Osteocyte (in vitro differentiated cells): Measurements from ENCODE around the gene EMP2. TPM values are rescaled to one million over a fixed set of nuclear protein-coding genes. Genes with fewer than 3 reads are reported as not detected.

Experiments used
- DNase-seq: peaks from one replicate; pipeline ENCODE4 v3.0.0; 2021; ENCODE audit warnings: mixed read lengths; ENCODE audit not compliant: unreplicated experiment; ENCODE audit errors: extremely low spot score
- H3K27ac Mint-ChIP-seq: one replicate; pipeline ENCODE4 v1.8.0; 2021; ENCODE audit warnings: mild to moderate bottlenecking, mixed read lengths; ENCODE audit not compliant: unreplicated experiment
- H3K27me3 Mint-ChIP-seq: one replicate; pipeline ENCODE4 v1.8.0; 2021; ENCODE audit warnings: mixed read lengths; ENCODE audit not compliant: unreplicated experiment
- H3K36me3 Mint-ChIP-seq: one replicate; pipeline ENCODE4 v1.8.0; 2021; ENCODE audit warnings: mixed read lengths; ENCODE audit not compliant: unreplicated experiment
- H3K4me1 Mint-ChIP-seq: one replicate; pipeline ENCODE4 v1.8.0; 2021; ENCODE audit warnings: mixed read lengths; ENCODE audit not compliant: unreplicated experiment
- H3K4me3 Mint-ChIP-seq: one replicate; pipeline ENCODE4 v1.8.0; 2021; ENCODE audit warnings: mild to moderate bottlenecking, moderate library complexity, mixed read lengths; ENCODE audit not compliant: unreplicated experiment
- H3K9me3 Mint-ChIP-seq: one replicate; pipeline ENCODE4 v1.8.0; 2021; ENCODE audit warnings: mixed read lengths; ENCODE audit not compliant: unreplicated experiment
- CTCF ChIP-seq: fragments of 200-600 bp; sonication (generic); IDR thresholded peaks from 2 replicates; pipeline ENCODE4 v1.5.0; 2021; ENCODE audit warnings: antibody characterized with exemption, mild to moderate bottlenecking, moderate library complexity
- total RNA-seq: library from RNA; stranded (reverse); gene quantifications from 2 replicates; pipeline ENCODE4 v1.2.1, GENCODE V29; 2021

Gene EMP2
- total RNA-seq, 1 donor from 2014 or later: 5.9 TPM

- H3K36me3 Mint-ChIP-seq: no peaks in the 10 kb centered on the region
- no peak for DNase-seq
- H3K4me1 Mint-ChIP-seq: no peaks in the 10 kb centered on the region
- no peak for TF ChIP-seq CTCF
- H3K9me3 Mint-ChIP-seq: no peaks in the 10 kb centered on the region
- H3K4me3 Mint-ChIP-seq: no peak overlapping the region
- H3K27ac Mint-ChIP-seq: no peak overlapping the region
- H3K27me3 Mint-ChIP-seq: no peaks in the 10 kb centered on the region
Measured at GRCh38 chr16:10520869-10521578, 59.4 kb downstream of the EMP2 start.

- H3K27me3 Mint-ChIP-seq: no peaks in the 10 kb centered on the region
- no peak overlapping the region for H3K4me3 Mint-ChIP-seq
- DNase-seq: no peak
- H3K4me1 Mint-ChIP-seq: no peaks in the 10 kb centered on the region
- no peaks in the 10 kb centered on the region for H3K36me3 Mint-ChIP-seq
- H3K27ac Mint-ChIP-seq: no peak overlapping the region
- no peaks in the 10 kb centered on the region for H3K9me3 Mint-ChIP-seq
- no peak for TF ChIP-seq CTCF
Measured at GRCh38 chr16:10519929-10520868, 60.2 kb downstream of the EMP2 start.

GRCh38 chr16:10519297-10519696, 61.1 kb downstream of the EMP2 start:
- H3K27me3 Mint-ChIP-seq: no peaks in the 10 kb centered on the region
- H3K4me3 Mint-ChIP-seq: no peak overlapping the region
- H3K27ac Mint-ChIP-seq: no peak overlapping the region
- DNase-seq: no peak
- TF ChIP-seq CTCF: no peak
- H3K4me1 Mint-ChIP-seq: peaks cover 6% of the 10 kb centered on the region
- no peaks in the 10 kb centered on the region for H3K9me3 Mint-ChIP-seq
- H3K36me3 Mint-ChIP-seq: no peaks in the 10 kb centered on the region

GRCh38 chr16:10518479-10519041, 61.8 kb downstream of the EMP2 start:
- Mint-ChIP-seq H3K27ac (no peak overlapping the region), H3K4me1 (peaks cover 7% of the 10 kb centered on the region), H3K9me3 (no peaks in the 10 kb centered on the region), H3K36me3 (no peaks in the 10 kb centered on the region), H3K4me3 (no peak overlapping the region), H3K27me3 (no peaks in the 10 kb centered on the region)
- no peak for TF ChIP-seq CTCF
- DNase-seq: no peak

- Mint-ChIP-seq H3K4me3 (no peak overlapping the region), H3K36me3 (no peaks in the 10 kb centered on the region), H3K9me3 (no peaks in the 10 kb centered on the region), H3K27me3 (no peaks in the 10 kb centered on the region), H3K27ac (no peak overlapping the region), H3K4me1 (peaks cover 7% of the 10 kb centered on the region)
- no peak for TF ChIP-seq CTCF
- no peak for DNase-seq
Measured at GRCh38 chr16:10517868-10518267, 62.5 kb downstream of the EMP2 start.
